ENCODE data around the gene ACSM6.
"Not testable (repeated sequence)": the region's sequence is repeated elsewhere in the genome, so short reads cannot be mapped to it uniquely, and the experiment has no call there.

Gene ACSM6

GRCh38 chr10:95233377-95234034, 39.5 kb downstream of the ACSM6 start:
- no peak for TF ChIP-seq CTCF (IDR thresholded peaks at IDR 0.05)
- H3K4me3 ChIP-seq: no peak overlapping the region
- no peak overlapping the region for H3K27ac ChIP-seq
- no peak for DNase-seq (ENCODE audit: low spot score)

DNA sequence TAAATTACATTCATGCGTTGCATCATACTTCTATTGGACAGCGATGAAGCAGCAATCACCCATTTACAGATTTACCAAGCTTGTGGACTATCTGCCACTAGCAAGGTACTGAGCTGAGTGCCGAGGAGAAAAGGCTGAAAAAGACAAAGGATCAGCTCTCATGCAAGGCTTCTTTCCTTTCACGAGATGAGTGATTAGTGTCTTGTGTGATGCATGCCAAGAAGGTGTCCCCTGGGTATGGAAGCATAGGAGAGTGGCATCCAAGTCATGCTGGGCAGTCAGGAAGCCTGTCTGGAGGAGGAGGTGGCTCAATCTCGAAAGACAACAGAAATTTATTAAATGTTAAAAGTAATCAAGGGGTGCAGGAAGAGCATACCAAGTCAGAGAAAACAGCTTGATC, 40.9 kb downstream of the ACSM6 start:
- H3K27ac ChIP-seq: no peak overlapping the region
- H3K4me3 ChIP-seq: no peak overlapping the region
- TF ChIP-seq CTCF (IDR thresholded peaks at IDR 0.05): no peak
- no peak for DNase-seq (ENCODE audit: low spot score)

DNA sequence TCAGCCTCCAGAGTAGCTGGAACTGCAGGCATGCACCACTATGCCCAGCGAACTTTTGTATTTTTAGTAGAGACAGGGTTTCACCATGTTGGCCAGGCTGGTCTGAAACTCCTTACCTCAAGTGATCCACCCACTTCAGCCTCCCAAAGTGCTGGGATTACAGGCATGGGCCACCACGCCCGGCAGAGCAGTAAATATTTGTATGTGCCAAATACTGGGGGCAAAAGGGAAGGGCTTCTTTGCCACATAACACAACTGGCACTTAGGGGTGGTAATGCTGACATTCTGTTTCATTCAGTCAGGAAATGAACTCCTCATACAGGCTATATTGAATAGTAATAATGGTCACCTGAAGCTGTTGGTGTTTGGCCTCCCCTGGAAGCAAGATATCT, 41.6 kb downstream of the ACSM6 start:
- DNase-seq (ENCODE audit: low spot score): no peak
- H3K27ac ChIP-seq: no peak overlapping the region
- TF ChIP-seq CTCF (IDR thresholded peaks at IDR 0.05): no peak
- no peak overlapping the region for H3K4me3 ChIP-seq

DNA sequence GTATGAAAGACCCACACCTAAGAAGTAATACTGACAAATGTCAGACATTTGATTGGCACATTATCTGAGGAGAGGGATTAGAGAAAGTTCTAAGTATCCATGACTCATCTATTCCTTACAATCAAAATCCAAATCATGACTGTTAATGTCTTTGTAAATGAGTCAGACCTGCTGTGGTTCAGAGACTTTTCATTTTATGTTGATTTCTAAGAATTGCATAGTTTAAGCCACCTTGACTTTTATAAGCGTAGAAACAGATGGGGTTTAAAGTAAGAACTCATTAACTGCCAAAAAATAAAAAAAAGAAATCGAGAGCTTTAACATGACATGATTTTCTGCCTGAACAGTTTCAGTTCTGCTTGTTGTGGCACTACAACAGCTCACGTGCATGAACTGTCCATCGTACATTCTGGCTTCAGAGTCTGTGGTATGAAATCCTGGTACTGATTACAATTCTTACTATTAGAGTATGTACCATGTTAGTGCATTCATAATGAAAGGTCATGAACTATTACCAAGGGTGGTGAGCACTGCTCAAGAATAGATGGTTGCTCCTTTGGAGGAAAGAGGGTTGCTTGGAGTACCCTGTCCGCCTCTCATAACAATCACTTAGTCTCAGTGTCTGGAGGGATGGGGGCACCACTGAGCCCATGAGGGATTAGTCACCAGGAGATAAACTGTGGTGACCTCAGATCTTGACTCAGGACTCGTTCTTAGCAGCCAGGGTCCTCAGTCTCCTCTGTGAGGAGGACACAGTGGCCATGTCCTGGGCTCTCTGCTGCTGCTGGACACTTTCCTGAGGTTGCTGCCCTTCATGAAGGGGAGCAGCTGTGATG, 42.2 kb downstream of the ACSM6 start:
- no peak overlapping the region for H3K4me3 ChIP-seq
- TF ChIP-seq CTCF (IDR thresholded peaks at IDR 0.05): no peak
- no peak for DNase-seq (ENCODE audit: low spot score)
- H3K27ac ChIP-seq: no peak overlapping the region

DNA sequence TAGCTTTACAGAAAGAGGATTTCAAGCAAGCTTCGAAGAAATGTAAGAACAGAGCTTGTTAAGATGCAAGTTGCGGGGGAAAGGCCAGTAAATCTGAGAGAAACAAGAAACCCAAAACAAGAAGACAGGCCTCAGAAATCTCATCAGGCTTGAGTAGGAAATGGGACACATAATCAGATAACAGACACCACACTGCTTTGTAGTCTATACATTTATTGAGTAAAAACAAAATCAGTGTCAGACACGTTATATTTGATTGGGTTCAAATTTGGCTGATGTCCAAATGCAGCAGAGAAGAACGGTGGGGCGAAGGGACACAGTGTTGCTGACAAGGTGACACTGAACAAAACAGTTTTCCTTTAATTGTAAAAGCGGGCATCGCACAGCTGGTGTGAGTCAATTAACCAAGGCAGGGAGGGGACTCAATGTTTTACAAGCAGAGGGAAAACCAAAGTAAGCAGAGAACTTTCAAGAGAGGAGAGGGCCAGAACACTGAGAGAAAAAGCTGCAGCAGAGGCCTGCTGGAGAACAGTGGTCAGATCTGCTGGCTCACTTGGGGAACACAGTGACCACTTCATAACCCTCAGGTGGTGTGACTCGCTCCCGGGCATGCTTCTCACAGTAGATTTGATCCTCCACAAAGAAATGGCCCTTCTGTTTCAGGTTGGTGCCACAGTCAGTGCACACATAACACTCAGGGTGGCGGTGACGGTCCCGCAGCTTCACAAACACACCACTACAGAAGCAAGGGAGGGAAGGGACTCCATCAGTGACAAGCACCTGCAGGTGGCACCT, 43.5 kb downstream of the ACSM6 start:
- DNase-seq (ENCODE audit: low spot score): no peak
- no peak for TF ChIP-seq CTCF (IDR thresholded peaks at IDR 0.05)
- no peak overlapping the region for H3K27ac ChIP-seq
- H3K4me3 ChIP-seq: no peak overlapping the region

GRCh38 chr10:95240096-95240495, 46.1 kb downstream of the ACSM6 start:
- DNase-seq (ENCODE audit: low spot score); H3K4me3 ChIP-seq; H3K27ac ChIP-seq: not testable (repeated sequence)

DNA sequence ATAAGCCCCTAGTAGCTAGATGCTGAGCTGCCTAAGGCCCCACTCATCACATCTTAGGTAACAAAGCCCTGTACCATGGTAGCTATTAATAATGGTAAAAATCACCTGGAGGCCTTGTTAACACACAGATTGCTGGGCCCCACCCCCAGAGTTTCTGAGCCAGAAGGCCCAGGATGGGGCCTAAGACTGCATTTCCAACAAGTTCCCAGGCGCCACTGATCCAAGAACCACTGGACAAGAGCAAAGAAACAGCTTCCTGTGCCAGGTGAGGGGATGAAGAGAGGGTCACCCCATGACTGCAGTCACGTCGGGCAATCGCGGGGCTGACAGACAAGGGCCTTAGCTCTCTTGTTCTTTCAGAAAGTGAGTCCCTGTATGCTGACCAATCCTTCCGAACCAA, 46.8 kb downstream of the ACSM6 start:
- no peak for TF ChIP-seq CTCF (IDR thresholded peaks at IDR 0.05)
- no peak for DNase-seq (ENCODE audit: low spot score)
- no peak overlapping the region for H3K4me3 ChIP-seq
- H3K27ac ChIP-seq: no peak overlapping the region
